Left hindlimb (tissue), 1 donor: Measurements from ENCODE around the gene ZNF609.
A peak's percentile ranks its signal among the peaks of the same experiment; 100 is the strongest.

ENCODE experiments used
- DNase-seq: peaks from one replicate; pipeline ENCODE4 v3.0.0-alpha.2; 2018

The ZNF609 gene

GRCh38 chr15:64544450-64544849 is 84.1 kb downstream of the ZNF609 start:
- no peak for DNase-seq

DNA sequence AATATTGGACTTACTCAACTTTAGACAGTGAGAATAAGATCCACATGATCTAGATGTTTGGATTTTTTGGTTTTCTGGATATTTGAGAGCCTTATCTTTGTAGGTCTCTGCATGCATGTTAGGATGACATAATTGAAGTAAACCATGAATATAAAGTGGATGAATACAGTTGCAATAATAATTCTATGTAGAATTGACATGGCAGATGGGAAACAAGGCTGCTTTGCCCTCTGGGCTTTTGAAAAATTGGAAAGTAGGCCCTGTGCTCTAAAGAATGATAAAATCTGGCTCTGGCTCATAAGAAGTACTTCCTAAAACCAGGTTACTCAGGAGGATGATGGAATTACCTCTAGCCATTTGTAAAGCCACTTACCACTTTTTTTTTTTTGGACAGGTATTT is 86.9 kb downstream of the ZNF609 start:
- DNase-seq = no peak

DNA sequence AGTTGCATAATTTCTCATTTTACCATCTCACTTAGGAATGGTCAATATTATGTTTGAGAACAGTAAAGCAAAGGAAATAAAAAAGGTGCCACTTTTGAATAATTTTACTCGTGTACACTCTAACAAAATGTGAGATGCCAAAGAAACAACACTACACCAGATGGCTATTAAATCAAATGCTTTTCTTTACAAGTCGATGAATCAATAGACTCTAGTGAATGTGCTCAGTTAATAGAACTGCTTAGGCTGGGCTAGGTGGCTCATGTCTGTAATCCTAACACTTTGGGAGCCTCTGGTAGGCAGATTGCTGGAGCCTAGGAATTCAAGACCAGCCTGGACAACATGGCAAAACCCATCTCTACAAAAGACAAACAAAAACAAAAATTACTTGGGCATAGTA is 87.9 kb downstream of the ZNF609 start:
- DNase-seq = no peak

- no peak for DNase-seq
Observed at GRCh38 chr15:64549860-64550259, 89.5 kb downstream of the ZNF609 start.

DNA sequence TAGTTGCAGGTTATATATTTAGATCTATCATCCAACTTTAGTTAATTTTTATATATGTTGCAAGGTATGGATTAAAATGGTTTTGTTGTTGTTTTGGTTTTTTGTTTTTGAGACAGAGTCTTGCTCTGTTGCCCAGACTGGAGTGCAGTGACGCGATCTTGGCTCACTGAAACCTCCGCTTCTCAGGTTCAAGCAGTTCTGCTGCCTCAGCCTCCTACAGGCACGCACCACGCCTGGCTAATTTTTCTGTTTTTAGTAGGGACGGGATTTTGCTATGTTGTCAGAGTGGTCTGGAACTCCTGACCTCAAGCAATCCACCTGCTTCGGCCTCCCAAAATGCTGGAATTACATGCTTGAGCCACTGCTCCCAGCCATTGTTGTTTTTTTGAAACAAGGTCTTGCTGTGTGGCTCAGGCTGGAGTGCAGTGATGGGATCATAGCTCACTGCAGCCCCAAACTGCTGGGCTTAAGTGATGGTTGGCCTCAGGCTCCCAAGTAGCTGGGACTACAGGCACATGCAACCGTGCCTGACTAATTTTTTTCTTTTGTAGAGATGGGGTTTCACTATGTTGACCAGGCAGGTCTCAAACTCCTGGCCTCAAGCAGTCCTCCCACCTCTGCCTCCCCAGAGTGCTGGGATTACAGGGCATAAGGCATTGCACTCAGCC is 92.0 kb downstream of the ZNF609 start:
- DNase-seq = no peak

DNA sequence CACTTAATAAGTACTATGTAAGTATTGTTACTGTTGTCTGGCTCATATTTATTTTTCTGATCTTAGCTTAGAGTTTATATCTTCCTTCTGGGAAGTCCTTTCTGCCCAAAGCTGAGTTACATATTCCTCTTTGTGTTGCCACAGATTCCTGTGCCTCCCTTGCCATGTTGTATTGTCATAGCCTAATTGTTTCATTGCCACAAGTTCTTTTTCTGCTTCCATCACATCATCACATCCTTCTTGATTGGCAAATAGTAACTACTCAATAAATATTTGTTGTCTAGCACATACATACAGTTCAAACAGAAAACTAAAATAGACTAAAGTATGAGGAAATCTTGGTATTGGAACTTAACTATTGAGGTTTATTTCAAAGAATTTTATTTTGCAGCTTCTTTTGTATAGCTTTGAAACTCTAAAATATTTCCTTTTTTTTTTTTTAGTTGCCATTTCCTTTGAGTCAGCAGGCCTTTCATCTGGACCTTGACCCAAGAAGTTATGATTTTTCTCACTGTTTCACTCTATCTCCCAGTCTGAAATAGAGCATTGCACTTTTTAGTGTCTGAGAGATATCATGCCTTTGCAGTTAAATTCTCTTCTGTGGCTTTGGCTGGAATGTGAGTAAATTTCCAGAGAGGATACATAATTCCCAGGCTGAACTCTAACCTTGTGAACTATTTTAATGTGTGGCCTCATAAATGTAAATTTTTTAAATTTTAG is 98.2 kb downstream of the ZNF609 start:
- DNase-seq = no peak

DNA sequence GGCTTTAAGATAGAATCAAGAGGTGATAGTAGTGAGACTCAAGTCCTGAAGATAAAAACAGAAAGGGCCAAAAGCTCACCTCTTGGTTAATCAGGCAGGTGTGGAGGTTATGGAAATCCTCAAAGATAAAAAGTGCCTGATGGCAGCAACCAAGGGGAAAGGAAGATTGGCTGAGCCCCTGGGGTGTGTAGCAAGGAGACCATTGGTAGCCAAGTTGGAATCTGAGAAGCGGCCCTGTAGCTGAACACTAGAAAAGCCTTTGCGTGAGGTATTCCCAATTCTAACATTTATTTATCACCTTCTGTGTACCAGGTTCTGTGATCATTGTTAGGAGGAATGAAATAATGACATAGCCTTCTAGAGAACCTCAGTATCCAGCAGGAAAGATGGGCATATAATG is 98.9 kb downstream of the ZNF609 start:
- DNase-seq = no peak

DNA sequence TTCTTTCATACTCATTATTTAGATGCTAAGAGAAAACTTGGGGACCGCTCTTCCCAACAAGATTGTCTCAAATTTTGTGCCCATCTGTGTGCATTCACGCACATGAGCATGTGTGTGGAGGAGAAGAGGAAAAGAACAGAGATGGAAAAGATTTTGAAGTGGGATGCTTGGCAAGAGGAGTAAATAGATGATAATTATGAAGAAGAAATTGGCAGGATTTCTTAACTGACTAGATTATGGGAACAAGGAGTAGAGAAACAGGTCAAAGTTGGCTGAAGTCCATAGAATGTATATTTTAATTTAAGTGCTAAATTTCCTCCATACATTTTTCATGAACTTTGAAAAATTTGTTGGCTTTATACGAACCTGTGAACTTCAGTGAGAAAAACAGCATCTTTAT is 100.1 kb downstream of the ZNF609 start:
- DNase-seq = no peak

- DNase-seq = no peak
Observed at GRCh38 chr15:64560998-64561397, 100.6 kb downstream of the ZNF609 start.

DNA sequence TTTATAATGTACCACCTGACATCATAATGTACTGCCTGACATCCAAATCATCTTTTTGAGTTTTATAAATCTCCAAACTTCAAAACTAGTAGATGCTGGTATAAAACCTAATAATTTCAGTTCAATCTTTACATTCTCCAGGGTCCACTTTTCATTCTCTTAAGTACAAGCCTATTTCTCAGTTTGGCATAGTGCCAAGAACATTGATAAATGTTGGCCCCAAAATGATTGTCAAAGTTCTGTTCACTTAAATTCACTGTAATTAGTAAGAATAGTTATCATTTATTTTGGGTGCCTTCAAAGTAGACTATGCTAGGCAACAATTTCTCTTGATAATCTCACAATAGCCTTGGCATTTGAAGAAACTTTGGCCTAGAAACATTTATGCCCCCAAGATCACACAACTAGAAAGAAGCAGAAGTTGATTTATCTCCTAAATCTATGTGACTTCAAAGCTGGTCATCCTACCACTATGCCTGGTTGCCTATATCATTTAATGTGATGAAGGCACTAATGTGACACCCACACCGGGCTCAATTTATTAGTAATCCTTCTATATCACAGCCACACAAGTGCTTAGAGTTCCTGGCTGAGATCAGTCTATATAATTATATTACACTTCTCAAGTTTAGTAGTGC is 101.7 kb downstream of the ZNF609 start:
- no peak for DNase-seq

GRCh38 chr15:64566102-64566501 is 105.7 kb downstream of the ZNF609 start:
- no peak for DNase-seq

- no peak for DNase-seq
Observed at GRCh38 chr15:64566629-64567427, 106.5 kb downstream of the ZNF609 start.

DNA sequence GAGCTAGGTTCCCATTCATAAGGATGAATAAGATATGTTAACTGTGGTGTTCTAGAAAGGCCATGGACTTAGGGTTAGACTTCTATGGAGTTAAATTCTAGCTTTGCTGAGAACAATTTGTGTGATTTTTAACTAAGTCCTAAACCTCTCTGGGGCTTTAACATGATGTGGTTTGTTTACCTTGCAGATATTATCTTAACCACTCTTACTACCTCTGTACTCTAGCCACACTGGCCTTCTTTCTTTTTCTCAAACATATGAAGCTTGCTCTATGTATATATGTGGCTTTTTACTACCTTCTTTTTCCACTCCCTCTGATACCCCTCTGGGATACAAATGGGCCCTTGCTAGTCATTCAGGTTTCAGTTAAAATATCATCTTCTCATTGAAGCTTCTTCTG is 108.4 kb downstream of the ZNF609 start:
- DNase-seq = no peak

DNA sequence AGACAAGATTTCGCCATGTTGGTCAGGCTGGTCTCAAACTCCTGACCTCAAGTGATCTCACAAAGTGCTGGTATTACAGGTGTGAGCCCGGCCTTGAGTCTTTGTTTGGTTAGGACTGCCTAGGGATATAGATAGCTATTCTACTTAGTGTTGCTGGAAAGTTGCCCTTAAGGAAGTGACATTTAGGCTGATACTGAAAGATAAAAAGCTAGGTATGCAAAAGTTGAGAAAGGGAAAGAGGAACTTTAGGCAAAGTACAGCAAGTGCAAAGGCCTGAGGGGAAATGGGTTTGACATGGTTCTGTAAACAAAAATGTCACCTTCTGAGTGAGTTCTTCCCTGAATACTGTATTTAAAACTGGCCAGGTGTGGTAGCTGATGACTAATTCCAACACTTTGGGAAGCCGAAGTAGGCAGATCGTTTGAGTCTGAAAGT is 111.5 kb downstream of the ZNF609 start:
- no peak for DNase-seq

GRCh38 chr15:64572856-64573255 is 112.5 kb downstream of the ZNF609 start:
- DNase-seq = no peak

DNA sequence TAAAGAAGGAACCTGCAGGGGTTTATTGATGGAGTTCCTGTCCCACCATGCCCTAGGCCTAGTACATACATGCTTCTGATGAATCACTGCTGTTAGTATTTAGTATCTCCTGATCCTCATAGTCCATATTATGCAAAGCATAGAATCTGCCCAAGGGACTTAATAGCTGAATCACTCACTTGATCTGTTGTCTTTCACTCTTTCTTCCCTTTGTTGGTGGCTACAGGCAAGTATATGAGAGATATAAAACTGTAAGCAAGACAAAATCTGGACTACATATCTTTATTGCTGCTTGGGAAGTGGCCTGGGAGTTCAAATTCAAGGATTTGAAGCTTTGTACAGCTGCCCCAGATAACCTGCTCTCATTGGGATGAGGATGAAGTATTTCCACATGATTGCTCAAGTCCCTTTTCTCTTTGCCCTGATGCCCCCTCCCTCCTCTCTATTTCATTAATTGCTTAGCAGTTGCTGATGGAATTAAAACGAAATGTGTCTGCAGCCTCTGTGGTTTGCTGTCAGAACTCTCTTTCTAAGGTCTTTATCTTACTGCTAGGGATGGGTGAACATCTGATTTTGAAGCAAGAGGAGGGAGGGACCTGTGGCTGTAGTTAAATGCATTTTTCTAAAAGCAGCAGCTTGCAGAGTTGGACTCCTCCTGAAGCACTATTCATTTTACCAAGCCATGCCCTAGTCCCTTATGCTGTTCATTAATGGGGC is 114.1 kb downstream of the ZNF609 start:
- no peak for DNase-seq

GRCh38 chr15:64580696-64581407 is 120.5 kb downstream of the ZNF609 start:
- no peak for DNase-seq

DNA sequence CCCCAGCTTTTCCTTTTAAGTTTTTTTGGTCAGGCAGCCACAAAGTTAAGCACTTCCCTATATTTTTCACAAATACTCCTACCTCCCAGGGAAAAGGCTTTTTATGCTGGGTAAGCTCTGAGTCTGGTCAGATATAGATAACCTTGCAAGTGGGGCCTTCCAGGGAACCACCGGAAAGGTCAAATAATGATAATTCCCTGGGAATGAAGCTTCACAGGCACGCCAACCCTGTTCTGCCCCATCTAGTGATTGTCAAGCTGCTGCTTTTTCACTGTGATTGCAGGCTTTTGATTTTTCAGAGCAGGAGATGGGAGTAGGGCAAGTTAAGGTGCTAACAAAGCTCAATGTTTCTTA is 121.0 kb downstream of the ZNF609 start:
- no peak for DNase-seq

- no peak for DNase-seq
Observed at GRCh38 chr15:64582202-64582601, 121.8 kb downstream of the ZNF609 start.

- DNase-seq = no peak
Observed at GRCh38 chr15:64583519-64583918, 123.1 kb downstream of the ZNF609 start.

DNA sequence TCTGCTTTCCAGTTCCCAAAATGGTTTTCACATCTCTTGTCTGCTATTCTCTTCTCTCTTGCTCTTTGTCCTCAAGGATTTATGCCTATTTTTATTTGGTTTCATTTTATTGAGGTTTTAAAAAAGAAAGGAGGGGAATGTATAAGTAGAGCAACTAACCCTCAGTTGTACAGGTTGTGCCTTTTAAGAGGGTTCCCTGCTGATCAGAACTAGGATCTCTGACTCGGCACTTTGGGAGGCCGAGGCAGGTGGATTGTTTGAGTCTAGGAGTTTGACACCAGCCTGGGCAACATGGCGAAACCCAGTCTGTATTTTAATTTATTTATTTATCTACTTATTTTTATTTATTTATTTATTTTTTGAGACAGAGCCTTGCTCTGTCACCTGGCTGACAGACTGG is 123.6 kb downstream of the ZNF609 start:
- DNase-seq = no peak

DNA sequence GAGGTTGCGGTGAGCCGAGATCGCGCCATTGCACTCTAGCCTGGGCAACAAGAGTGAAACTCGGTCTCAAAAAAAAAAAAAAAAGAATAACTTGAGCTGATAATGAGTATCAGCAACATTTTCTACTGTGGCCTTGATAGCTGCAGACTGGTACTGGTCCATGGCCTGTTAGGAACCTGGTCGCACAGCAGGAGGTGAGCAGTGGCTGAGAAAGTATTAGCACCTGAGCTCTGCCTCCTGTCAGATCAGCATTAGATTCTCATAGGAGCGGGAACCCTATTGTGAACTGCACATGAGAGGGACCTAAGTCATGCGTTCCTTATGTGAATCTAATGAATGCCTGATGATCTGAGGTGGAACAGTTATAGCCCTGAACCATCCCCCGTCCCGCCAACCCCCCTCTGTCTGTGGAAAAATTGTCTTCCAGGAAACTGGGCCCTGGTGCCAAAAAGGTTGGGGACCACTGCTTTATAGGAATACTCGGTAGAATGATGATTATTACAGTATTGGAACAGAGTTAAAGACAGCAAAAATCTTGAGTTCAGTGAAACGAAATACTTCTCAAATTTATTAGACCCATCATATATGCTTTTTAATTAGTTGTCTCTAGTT is 126.0 kb downstream of the ZNF609 start:
- peak; percentile 59 for DNase-seq
